Measurements from ENCODE around the gene FRRS1. TPM values are rescaled to one million over a fixed set of nuclear protein-coding genes. Genes with fewer than 3 reads are reported as not detected.

The FRRS1 gene
- total RNA-seq, 4 donors from 2014 or later = 3.6 to 13.1 (median 7.3) TPM

- no peak for DNase-seq (ENCODE audit: low spot score)
- ATAC-seq (ENCODE audit: low FRiP score) = peak; percentile 57
Observed at GRCh38 chr1:99672530-99673213, 93.8 kb downstream of the FRRS1 start.

GRCh38 chr1:99672038-99672437, 94.4 kb downstream of the FRRS1 start:
- ATAC-seq (ENCODE audit: low FRiP score) = peak; percentile 54
- DNase-seq (ENCODE audit: low spot score) = no peak
- no peak for TF ChIP-seq CTCF (IDR thresholded peaks at IDR 0.05)

More at GRCh38 chr1:99672530-99673213, 93.8 kb downstream of the FRRS1 start:
- no peak for TF ChIP-seq CTCF (IDR thresholded peaks at IDR 0.05)

GRCh38 chr1:99670583-99670982, 95.9 kb downstream of the FRRS1 start:
- ATAC-seq (ENCODE audit: low FRiP score) = no peak
- TF ChIP-seq CTCF (IDR thresholded peaks at IDR 0.05) = no peak
- no peak for DNase-seq (ENCODE audit: low spot score)

GRCh38 chr1:99669821-99670220, 96.6 kb downstream of the FRRS1 start:
- no peak for DNase-seq (ENCODE audit: low spot score)
- no peak for ATAC-seq (ENCODE audit: low FRiP score)
- no peak for TF ChIP-seq CTCF (IDR thresholded peaks at IDR 0.05)

- no peak for DNase-seq (ENCODE audit: low spot score)
- no peak for ATAC-seq (ENCODE audit: low FRiP score)
- TF ChIP-seq CTCF (IDR thresholded peaks at IDR 0.05) = no peak
Observed at GRCh38 chr1:99669376-99669775, 97.1 kb downstream of the FRRS1 start.

- no peak for TF ChIP-seq CTCF (IDR thresholded peaks at IDR 0.05)
- DNase-seq (ENCODE audit: low spot score) (no peak), ATAC-seq (ENCODE audit: low FRiP score) (no peak)
Observed at GRCh38 chr1:99665212-99665611, 101.2 kb downstream of the FRRS1 start.

- TF ChIP-seq CTCF (IDR thresholded peaks at IDR 0.05) = no peak
- DNase-seq (ENCODE audit: low spot score) (no peak), ATAC-seq (ENCODE audit: low FRiP score) (no peak)
Observed at GRCh38 chr1:99663501-99663900, 102.9 kb downstream of the FRRS1 start.
